Activated CD8-positive, alpha-beta memory T cell treated with anti-CD3 and anti-CD28 coated beads for 4 hours (primary cell): Measurements from ENCODE around the gene TRAK2.
"Not testable (repeated sequence)": the region's sequence is repeated elsewhere in the genome, so short reads cannot be mapped to it uniquely, and the experiment has no call there.

Experiments used
- DNase-seq, 2 donors: peaks; one replicate each; pipeline ENCODE4 v3.0.0-alpha.2; 2020; ENCODE audit warnings: low read depth in 2 of 2

Gene TRAK2, protein sequence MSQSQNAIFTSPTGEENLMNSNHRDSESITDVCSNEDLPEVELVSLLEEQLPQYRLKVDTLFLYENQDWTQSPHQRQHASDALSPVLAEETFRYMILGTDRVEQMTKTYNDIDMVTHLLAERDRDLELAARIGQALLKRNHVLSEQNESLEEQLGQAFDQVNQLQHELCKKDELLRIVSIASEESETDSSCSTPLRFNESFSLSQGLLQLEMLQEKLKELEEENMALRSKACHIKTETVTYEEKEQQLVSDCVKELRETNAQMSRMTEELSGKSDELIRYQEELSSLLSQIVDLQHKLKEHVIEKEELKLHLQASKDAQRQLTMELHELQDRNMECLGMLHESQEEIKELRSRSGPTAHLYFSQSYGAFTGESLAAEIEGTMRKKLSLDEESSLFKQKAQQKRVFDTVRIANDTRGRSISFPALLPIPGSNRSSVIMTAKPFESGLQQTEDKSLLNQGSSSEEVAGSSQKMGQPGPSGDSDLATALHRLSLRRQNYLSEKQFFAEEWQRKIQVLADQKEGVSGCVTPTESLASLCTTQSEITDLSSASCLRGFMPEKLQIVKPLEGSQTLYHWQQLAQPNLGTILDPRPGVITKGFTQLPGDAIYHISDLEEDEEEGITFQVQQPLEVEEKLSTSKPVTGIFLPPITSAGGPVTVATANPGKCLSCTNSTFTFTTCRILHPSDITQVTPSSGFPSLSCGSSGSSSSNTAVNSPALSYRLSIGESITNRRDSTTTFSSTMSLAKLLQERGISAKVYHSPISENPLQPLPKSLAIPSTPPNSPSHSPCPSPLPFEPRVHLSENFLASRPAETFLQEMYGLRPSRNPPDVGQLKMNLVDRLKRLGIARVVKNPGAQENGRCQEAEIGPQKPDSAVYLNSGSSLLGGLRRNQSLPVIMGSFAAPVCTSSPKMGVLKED

DNA sequence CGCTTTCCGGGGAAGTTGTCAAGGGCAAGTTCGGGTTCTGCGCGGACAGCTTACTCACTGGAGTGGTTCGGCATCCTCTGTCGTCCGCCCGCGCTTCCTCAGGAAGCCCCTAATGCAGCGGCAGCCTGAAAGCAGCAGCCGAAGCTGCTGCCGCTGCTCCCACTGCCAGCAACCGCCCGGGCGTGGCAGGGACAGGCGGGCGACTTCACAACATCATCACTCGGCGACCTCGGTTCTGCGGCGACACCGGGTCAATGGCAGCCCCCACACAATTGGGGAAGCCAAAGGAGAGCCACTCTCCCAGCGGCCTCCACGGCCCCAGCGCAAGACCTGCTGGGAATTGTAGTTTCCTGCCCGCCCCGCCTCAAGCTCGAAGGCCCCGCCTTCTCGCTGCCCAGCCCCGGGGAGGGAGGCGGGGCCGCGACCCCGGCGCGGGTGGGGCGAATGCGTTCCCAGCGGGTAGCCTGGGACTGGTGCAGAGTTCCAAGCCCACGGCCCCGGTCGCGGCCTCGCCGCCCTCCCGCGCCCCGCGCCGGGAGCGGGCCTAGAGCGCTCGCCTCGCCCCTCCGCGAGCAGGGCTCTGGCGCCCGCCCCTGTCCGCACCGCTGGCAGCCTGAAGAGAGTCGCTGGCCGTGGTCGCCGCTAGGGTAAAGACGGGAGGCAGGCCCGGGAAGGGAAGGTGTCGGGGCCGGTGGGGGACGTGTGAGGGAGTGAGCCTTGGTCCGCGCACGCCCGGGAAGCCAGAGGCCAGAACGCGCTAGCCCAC is at the start of gene TRAK2, which contains the start of gene STRADB:
TSS of gene TRAK2 (minus strand) at position 167 of the 766 bp plus-strand sequence. CDS start 30,951 bp downstream, outside the sequence.
TSS of gene STRADB (plus strand) at position 449 of the 766 bp plus-strand sequence. CDS start 3,101 bp downstream, outside the sequence.
- peak; percentile 88 to 96 for DNase-seq

DNA sequence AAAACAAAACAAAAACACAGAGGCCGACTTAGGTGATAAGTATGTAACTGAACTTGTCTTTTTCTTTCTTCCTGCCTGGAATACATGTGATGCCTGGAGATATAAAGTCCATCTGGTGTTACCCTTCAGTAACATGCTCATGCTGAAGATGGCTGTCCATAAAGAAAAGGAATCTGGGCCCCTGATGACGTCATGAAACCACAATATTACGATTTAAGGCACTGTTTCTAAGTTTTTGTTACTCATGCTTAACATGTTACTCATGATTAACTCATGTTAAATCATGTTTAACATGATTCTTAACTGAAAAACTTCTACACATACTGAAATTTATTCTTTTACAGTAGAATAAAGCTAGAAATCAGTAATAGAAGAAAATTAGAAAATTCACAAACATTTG is 49.3 kb upstream of the TRAK2 start:
- DNase-seq, result no peak

DNA sequence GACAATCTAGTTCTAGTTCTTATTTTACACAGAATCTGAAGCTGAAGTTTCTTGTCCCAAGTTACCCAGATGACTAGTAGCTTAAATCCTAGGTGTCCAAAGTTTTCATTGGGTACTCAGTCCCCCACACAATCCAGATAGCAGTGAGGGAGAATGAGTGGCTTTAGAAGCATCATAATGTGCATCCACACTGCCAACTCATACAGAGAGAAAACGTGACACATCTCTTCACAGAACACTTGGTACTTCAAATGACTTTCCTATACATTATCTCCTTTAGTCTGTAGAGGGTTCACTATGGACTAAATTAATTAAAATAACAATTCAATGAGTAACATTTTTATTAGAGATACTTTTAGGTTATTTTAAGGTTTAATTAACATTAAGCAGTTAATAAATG is 45.5 kb upstream of the TRAK2 start:
- no peak for DNase-seq

DNA sequence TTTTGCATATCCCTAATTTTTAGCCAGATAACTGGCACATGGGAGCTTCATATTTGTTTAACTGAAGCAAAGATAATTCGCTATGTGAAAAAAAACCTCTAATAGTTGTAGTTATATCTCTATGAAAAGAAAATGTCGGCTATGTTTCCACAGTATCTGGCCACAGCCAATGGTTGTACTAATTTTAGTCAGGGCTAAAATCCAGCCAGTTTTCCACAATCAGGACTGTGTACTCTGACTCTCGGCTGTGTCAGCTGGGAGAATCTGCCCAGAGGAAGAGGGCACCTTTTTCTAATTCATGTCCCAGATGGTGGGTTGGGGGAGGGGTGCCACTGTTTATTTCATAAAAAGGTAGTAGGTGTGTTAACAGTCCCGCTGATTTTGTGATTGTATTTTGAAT is 39.0 kb upstream of the TRAK2 start:
- no peak for DNase-seq

DNA sequence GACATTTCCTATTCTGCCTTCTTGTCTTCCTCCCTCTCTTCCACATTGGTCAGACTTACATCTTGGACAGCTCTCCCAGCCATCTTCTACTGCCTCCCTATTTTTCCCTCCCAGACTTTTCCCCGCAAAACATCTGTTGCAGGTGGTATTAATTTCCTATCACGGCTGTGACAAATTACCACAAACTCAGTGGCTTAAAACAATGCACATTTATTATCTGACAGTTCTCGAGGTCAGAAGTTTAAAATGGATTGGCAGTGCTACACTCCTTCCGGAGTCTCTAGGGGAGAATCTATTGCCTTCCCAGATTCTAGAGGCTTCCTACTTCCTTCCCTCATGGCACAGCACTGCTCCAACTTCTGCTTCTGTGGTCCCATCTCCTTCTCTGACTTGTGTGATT is 33.5 kb upstream of the TRAK2 start:
- DNase-seq, result no peak

DNA sequence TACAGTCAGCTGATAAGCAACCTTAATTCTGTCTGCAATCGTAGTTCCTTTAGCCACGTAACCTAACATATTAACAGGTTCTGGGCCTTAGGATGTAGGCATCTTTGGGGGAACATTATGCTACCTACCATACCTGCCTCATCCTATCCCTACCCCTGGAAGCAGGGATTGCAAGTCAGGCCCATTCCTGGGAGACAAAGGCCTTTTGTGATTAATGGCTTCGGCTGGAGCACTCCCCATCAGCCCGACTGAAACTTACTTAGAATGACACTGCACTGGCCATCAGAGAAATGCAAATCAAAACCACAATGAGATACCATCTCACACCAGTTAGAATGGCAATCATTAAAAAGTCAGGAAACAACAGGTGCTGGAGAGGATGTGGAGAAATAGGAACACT is 32.5 kb upstream of the TRAK2 start:
- DNase-seq, result not testable (repeated sequence)

DNA sequence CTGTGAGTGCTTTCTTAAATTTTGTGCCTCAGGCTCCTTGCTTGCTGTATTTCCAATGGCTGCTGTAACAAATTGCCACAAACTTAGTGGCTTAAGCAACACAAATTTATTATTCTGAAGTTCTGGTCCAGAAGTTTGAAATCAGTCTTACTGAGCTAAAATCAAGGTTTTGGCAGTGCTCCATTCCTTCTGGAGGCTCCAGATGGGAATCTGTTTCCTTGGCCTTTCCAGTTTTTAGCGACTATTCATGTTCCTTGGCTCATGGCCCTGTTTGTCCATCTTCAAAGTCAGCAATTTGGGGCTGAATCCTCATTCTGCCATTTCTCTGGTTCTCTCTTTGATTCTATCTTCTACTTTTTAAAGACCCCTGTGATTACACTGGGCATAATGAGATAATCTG is 32.1 kb upstream of the TRAK2 start:
- no peak for DNase-seq

DNA sequence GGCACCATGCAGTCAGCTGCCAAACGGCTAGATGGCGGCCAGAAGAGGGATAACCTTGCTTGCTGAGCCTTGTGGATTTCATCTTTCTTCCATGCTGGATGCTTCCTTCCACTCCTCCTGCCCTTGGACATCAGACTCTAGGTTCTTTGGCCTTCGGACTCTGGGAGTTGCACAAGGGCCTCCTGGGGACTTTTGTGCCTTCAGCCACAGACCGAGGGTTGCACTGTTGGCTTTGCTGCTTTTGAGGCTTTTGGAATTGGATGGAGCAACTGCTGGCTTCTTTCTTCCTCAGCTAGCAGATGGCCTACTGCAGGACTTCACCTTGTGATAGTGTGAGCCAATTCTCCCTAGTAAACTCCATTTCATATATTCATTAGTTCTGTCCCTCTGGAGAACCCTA is 31.3 kb upstream of the TRAK2 start:
- no peak for DNase-seq

DNA sequence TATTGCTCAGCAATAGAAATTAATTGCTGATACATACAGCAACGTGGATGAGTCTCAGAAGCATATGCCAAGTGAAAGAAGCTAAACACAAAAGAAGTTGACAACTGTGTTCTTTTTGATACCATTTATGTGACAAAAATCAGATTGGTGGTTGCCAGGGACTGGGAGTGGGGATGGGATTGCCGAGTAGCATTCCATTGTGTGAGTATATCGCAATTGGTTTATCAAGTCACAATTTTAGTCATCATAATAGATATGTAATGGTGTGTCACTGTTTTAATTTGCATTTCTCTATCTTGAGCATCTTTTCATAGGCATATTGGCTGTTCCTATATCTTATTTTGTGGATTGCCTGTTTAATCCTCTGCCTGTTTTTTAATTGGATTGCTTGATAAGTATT is 21.2 kb upstream of the TRAK2 start:
- DNase-seq, result no peak

DNA sequence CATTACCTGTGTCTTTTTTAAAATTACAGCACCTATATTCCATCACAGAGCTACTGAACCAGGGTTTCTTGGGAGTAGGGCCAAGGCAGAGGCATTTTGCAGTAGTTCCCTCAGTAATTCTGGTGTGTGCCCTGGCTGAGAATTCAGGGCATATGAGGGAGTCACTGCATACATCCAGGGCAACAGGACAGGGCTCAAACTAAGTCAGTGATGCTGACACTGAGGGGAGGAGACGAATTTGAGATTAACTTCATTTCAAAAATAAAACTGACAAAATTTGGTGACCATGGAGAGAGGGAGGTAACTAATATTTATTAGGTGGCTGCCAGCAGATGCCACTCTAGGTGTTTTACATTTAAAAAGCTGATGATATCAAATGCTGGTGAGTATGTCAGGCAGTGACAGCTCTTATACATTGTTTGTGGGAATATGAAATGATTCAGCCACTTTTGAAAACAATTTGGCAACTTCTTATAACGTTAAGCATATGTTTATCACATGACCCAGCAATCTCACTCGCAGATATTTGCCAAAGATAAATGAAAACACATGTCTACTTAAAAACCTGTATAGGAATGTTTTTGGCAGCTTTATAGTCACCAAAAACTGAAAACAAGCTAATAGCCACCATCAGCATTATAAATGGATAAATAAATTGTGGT is 20.6 kb upstream of the TRAK2 start:
- no peak for DNase-seq

DNA sequence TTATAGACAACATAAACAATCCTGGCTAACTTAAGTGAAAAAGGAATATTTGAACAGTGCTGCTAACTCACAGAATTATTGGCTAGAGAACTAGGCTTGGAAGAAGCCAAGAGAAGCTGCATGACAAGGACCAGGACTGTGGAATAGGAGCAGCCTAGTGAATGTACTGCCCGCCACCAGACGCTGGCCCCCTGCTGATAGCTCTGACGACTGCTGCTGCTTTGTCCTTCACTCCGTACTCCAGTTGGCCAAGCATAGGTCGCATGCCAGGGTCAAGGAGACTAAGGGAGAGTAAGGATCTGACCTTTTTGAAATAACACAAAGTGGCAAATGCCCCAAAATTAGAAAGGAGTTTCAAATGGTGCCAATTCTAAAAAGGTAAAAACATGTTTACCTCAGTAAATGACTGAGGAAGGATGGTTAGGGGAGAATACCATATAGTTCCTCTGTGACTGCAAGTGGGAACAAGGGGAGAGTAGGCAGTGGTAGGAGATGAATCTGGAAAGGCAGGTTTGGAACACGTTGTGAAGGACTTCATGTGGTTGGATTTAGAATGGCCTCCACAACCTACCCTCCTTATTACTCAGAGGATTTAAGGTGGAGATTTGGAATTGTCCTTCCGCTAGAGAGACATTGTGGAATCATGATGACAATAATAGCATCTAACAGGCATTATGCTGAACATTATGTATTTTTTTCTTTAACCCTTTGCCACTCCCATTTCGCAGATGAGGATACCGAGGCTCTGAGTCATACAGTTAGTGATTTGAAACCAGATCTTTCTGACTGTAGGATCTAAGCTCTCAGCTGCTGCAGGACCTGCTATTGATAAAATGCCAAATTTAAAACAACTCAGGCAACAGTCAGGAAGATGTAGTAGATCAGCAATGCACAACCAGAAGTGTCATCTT is 19.8 kb upstream of the TRAK2 start:
- no peak for DNase-seq

DNA sequence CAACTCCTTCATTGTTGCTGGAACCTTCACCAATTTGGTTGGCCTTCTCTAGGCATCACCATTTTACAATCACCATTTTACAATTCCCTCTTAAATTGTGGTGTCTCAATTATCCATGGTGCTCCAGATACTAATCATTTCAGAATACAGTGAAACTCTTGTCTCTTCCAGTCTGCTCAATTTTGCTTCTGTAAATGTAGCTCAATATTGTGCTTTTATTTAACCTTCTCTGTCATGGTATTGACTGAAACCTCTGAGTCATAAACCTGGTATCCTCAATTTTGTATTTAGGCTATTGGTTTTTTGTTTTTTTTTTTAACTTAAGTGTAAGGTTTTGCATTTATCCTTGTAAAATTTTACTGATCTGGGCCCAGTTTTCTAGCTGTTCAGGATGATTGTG is 16.4 kb upstream of the TRAK2 start:
- DNase-seq, result no peak

DNA sequence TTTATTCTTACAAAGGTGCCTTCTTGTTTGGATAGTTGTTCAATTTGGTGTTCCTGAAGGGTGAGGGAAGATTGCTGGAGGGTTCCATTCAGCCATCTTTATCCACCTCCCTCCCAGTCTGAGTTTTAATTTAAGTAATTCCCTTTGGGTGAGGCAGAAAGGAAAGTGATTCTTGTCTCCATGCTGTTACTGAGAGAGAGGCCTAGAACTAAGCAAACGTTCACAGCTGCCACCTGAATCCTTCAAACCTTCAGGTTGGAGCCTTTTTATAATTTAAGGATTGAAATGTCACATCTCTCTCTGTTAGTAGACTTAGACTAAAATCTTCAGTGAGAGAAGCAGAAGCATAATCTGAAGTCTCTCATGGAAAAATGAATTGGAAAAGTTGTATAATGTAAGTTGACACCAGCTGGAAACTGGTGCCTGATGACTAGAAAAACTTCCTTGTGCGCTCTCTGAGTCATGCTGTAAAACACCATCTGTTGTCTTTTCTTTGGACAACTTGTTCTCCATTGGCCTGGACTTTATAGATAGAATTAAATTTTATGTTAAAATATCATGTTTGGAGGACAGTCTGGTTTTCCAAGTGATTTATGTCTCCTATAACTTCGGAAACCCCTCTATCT is 14.9 kb upstream of the TRAK2 start:
- DNase-seq, result no peak

DNA sequence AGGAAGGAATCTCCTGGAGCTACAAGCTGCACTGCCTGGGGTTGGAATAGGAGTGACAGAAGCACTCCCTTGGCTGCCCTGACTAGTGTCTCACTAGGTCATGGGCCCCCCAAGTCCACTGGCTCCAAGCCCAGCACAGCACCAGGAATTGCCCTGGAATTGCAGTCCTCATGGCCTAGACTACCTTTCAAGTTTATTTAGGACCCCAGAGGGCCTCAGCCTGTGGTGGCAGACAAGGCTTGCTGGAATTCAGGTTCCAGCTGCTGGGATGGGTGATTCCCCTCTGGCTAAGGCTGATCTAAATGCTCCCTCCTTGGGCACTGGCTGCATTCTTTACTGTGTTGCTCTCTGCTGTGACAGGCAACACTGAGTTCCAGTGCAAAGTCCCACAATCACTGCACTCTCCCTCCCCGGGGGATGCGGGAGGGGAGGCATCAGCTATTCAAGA is 14.3 kb upstream of the TRAK2 start:
- no peak for DNase-seq

DNA sequence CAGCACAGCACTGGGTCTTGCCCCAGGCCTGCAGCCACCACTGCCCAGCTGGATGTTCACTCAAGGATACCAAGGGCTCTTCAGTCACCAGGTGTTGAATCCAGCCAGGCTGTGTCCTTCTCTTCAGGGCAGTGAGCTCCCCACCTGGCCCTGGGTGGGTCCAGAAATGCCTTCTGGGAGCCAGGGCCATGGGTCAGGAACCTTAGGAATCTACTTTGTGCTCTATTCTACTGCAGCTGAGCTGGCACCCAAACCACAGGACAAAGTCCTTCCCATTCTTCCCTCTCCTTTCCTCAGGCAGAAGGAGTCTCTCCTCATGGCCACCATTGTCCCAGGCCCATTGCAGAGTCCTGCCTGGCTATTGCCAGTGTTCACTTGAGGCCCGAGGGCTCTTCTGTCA is 13.3 kb upstream of the TRAK2 start:
- DNase-seq, result no peak

DNA sequence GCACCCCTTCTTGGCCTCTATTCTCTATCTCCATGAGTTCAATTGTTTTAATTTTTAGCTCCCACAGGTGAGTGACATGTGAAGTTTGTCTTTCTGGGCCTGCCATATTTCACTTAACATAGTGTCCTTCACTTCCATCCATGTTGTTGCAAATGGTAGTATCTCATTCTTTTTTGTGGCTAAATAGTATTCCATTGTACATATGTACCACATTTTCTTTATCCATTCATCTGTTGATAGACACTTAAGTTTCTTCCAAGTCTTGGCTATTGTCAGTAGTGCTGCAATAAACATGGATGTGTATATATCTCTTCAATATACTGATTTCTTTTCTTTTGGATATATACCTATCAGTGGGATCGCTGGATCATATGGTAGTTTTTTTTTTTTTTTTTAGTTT is 9.3 kb upstream of the TRAK2 start:
- no peak for DNase-seq

DNA sequence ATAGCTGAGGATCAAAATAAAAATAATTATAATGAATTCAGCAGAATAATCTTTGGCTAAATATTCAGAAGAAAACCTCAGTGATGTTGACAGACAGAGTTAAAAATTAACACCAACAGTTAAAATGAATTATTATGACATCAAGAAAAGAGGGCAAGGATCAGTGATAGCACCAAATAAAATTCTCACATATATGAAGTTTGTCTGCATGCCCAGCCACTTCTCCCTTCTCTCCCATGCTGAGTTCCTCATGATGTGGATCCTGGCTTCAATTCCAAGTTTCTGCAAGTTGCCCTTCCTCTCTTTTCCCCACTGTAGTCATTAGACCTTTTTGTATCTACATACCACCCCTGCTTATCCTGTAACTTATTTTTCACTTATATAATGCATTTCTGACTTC is 7.1 kb upstream of the TRAK2 start:
- DNase-seq, result no peak

DNA sequence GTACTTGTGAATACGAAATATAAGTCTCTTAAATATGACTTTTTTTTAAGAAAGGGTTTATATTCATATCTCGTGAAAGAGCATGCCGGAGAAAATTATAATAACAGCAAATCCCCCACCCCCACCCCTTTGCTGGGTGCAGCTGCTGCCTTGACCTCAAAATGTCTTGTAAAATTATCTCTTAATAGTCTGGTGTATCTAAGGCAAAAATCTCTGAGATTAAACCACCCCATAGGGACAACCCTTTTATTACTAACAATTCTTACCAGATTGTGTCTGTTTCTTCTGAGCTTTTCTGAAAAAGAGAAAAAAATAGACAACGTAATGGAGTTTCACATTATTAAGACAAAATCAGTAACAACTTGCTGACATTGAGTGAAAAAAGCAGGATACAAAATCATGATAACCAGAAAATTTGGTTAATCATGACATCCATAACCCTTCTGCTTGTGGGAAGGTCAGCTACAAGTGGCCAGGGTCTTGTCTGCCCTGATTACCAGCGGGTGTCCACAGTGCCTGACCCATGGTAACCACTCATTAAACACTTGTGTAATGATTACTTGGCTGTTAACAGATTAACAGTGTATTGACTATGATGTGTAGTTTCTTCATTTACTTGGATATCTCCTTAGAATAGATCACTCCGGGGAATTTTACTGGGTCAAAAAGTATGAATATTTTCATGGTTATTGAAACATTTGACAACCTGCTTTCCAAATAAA is 1.8 kb upstream of the TRAK2 start:
- DNase-seq, result no peak
